ENCODE data around the gene OR51B2.
"Not testable (repeated sequence)": the region's sequence is repeated elsewhere in the genome, so short reads cannot be mapped to it uniquely, and the experiment has no call there.

Gene OR51B2, protein sequence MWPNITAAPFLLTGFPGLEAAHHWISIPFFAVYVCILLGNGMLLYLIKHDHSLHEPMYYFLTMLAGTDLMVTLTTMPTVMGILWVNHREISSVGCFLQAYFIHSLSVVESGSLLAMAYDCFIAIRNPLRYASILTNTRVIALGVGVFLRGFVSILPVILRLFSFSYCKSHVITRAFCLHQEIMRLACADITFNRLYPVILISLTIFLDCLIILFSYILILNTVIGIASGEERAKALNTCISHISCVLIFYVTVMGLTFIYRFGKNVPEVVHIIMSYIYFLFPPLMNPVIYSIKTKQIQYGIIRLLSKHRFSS

GRCh38 chr11:5324197-5324596 lies at the start of gene OR51B2:
OR51B2 (minus strand) TSS chr11:5324297; CDS start chr11:5324297, 0 bp downstream.
- DNase-seq (ENCODE audit: low spot score), result no peak

DNA sequence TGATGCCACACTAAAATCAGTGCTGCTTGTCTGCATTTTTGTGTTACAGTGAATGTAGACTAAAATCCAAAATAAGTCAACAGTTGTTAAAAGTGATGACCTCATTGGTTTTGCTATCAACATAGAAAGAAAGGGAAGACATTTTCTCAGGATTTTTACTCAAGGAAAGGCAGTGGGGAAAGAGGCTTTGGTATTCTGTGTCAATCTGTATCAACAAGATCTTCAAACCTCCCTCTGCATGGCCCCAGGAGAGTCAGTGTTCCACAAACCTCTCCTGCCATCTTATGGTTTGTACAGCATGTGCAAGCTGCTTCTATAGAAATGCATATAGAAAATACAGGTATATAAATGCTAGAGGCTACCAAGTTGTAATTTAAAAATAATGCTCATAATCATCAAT lies 45.7 kb upstream of the OR51B2 start:
- no peak for DNase-seq (ENCODE audit: low spot score)

GRCh38 chr11:5368502-5369043 lies 44.5 kb upstream of the OR51B2 start:
- DNase-seq (ENCODE audit: low spot score), result no peak

DNA sequence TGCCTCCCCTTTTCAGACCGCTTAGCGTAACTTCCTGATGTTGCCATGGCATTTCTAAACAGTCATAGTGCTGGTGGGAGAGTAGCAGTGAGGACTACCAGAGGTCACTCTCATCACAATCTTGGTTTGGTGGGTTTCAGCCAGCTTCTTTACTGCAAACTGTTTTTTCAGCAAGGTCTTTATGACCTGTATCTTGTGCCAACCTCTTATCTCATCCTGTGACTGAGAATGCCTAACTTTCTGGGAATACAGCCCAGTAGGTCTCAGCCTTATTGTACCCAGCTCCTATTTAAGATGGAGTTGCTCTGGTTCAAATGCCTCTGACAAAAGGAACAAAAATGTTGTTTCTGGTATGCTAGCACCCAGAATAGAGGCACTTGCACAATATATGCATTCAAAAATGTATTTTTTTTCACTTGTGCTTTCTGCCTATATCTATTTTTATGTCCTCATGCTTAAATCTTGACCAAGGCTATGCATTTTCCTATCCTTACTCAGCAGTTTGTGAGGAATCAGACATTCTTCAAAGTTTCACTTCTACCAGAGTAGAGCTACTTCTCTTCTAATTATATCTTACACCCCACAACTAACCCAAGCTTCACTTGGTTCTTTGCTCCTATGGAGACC lies 43.5 kb upstream of the OR51B2 start:
- DNase-seq (ENCODE audit: low spot score), result no peak

- no peak for DNase-seq (ENCODE audit: low spot score)
Observed at GRCh38 chr11:5366856-5367255, 42.8 kb upstream of the OR51B2 start.

DNA sequence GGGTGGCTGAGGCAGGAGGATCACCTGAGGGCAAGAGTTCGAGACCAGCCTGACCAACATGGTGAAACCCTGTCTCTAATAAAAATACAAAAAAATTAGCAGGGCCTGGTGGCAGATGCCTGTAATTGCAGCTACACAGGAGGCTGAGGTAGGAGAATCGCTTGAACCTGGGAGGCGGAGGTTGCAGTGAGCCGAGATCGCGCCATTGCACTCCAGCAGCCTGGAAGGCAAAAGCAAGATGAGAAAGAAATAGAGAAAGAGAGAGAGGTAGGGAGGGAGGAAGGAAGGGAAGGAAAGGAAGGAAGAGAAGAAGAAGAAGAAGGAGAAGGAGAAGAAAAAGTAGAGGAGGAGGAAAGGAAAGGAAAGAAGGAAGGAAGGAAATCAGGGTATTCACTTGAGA lies 42.3 kb upstream of the OR51B2 start:
- not testable (repeated sequence) for DNase-seq (ENCODE audit: low spot score)

DNA sequence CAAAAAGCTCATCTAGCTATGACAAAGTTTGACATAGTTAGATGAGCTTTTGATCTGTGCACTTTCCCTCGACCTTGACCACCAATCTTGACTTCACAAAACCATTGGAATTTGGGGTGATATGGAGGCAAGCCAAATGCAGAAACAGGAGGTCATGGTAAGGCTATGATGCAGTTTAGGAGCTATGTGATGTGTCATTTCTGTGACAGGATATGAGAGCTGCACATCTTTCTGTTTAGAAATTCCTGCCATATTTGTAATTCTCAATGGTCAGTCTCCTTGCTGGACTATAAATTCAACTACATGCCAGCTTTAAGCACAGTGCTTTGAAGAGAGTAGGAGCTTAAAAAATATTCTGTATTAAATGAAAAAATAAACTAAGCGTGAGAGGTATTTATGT lies 40.1 kb upstream of the OR51B2 start:
- no peak for DNase-seq (ENCODE audit: low spot score)

- DNase-seq (ENCODE audit: low spot score), result no peak
Observed at GRCh38 chr11:5363679-5364078, 39.6 kb upstream of the OR51B2 start.

- DNase-seq (ENCODE audit: low spot score), result no peak
Observed at GRCh38 chr11:5362017-5362625, 38.0 kb upstream of the OR51B2 start.

GRCh38 chr11:5356031-5356430 lies 31.9 kb upstream of the OR51B2 start:
- DNase-seq (ENCODE audit: low spot score), result not testable (repeated sequence)

- DNase-seq (ENCODE audit: low spot score), result no peak
Observed at GRCh38 chr11:5351208-5351607, 27.1 kb upstream of the OR51B2 start, which contains the start of gene OR51B6. OR51B6 (plus strand) TSS chr11:5351508; CDS start chr11:5351508, 0 bp downstream.

- DNase-seq (ENCODE audit: low spot score), result no peak
Observed at GRCh38 chr11:5349550-5349949, 25.5 kb upstream of the OR51B2 start.

DNA sequence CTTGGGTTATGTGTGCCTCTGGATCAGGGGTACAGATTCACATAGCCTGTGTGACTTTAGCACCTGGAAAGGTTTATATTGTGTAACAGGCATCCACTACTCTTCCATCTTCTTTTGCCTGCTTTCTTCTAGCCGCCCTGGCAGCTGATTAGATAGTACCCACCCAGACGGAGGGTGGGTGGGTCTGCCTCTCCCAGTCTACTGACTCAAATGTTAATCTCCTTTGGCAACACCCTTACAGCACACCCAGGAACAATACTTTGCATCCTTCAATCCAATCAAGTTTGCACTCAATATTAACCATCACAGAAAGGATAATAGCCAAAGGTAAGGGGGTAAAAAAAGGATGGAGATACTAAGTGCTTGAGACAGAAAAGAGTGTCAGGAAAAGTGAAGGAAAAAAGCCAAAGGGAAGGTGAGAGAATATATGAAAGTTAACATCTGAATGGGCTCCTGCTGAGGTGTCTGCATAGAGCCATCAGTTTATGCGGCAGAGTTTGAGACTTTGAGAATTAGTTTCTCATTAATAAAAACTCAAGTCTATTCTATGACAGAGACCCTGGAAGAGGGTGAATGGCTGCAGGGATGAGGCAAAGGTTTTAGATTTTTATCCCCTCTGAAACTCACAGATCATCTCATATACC lies 24.6 kb upstream of the OR51B2 start:
- no peak for DNase-seq (ENCODE audit: low spot score)

DNA sequence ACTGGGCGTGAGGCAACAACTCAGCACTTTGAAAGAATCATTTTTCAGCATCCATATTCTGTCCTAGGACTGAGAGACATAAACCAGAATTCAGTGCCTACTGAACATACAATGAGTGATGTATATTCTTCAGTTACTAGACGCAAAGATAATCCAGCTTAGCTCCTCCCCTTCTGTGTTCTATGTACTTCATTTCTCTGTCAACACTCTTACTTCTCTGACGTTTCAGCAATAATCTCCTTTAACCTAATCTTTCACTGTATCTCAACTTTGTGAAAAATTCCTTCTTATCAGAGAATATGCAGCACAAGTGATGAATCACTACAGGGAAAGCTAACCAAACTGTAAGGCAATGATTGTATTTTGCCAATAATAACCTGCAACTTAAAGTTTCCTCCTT lies 21.7 kb upstream of the OR51B2 start:
- DNase-seq (ENCODE audit: low spot score), result no peak

GRCh38 chr11:5343474-5344335 lies 19.6 kb upstream of the OR51B2 start, which contains the start of gene OR51B5:
OR51B5 (minus strand) TSS chr11:5343524; CDS start chr11:5343524, 0 bp downstream.
- DNase-seq (ENCODE audit: low spot score), result no peak

GRCh38 chr11:5339771-5340322 lies 15.8 kb upstream of the OR51B2 start:
- DNase-seq (ENCODE audit: low spot score), result no peak

GRCh38 chr11:5337253-5337652 lies 13.2 kb upstream of the OR51B2 start:
- DNase-seq (ENCODE audit: low spot score), result not testable (repeated sequence)

- no peak for DNase-seq (ENCODE audit: low spot score)
Observed at GRCh38 chr11:5336331-5336730, 12.2 kb upstream of the OR51B2 start.

DNA sequence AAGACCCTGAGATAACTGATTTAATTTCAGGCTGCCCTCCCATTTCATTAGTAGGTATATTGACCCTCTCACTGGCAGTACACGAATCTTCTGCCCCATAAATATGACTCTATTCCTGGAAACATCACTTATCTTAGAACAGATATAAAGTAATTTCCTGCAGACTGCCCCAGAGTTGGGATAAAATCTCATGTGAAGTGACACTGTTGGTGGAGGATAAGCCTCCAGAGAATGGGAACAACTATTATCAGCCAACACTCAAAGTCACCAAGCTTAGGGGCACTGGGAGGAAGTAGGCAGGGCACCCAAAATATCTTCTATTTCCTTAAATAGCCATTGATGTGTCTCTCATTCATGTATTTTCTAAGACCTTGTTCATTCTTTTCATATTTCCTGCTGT lies 11.1 kb upstream of the OR51B2 start:
- no peak for DNase-seq (ENCODE audit: low spot score)

- DNase-seq (ENCODE audit: low spot score), result no peak
Observed at GRCh38 chr11:5317292-5317691, 6.8 kb downstream of the OR51B2 start.

All from CD4-positive, alpha-beta T cell treated with Interleukin-2 at 100 ng/mL for 4 hours (primary cell).